H1 (cell line): Measurements from ENCODE around the gene MPV17L2. TPM values are rescaled to one million over a fixed set of nuclear protein-coding genes. Genes with fewer than 3 reads are reported as not detected.

Experiments
- CHD7 ChIP-seq: fragments of 300-600 bp; sonication (generic); IDR thresholded peaks from 2 replicates; pipeline ENCODE4 v1.7.1; 2012; ENCODE audit warnings: low read length, moderate library complexity, mild to moderate bottlenecking, inconsistent platforms; ENCODE audit not compliant: insufficient replicate concordance
- GABPA ChIP-seq: IDR thresholded peaks from 2 replicates; pipeline ENCODE4 v1.6.1; 2011; ENCODE audit warnings: mild to moderate bottlenecking, low read length, moderate library complexity, borderline replicate concordance; ENCODE audit not compliant: insufficient read depth
- GTF2F1 ChIP-seq: IDR thresholded peaks from 2 replicates; pipeline ENCODE4 v1.6.1; 2012; ENCODE audit warnings: low read depth, low read length, improper control_type of control experiment, borderline replicate concordance
- NANOG ChIP-seq: IDR thresholded peaks from 2 replicates; pipeline ENCODE4 v1.6.1; 2011; ENCODE audit warnings: low read length, low read depth, mild to moderate bottlenecking, inconsistent platforms; ENCODE audit not compliant: insufficient read depth, poor library complexity, severe bottlenecking
- POLR2A ChIP-seq, 2 experiments: IDR thresholded peaks; 1 replicate in 1 of 2; 2 replicates in 1 of 2; pipeline ENCODE4 v1.6.1; 2011; ENCODE audit warnings: low read depth in 2 of 2, low read length in 2 of 2, mild to moderate bottlenecking in 2 of 2; ENCODE audit errors: control extremely low read depth in 1 of 2
- polyA plus RNA-seq, 7 experiments: library from polyadenylated mRNA; depleted of rRNA in 3 of 7; stranded (reverse) in 5 of 7; unstranded in 2 of 7; fragments of >200 nt in 5 of 7; fragments of 200-250 nt in 2 of 7; gene quantifications; 1 replicate in 5 of 7; 2 replicates in 1 of 7; 4 replicates in 1 of 7; pipeline versions ENCODE4 v1.2.1 to v1.2.3, GENCODE V29; 2011 to 2013; ENCODE audit warnings: missing spikeins in 2 of 7, mixed read lengths in 2 of 7
- total RNA-seq: library from RNA; stranded (reverse); fragmentation: NEBNext Ultra II Directional; extraction: Animal tissue kit (Norgen Biotek cat#: 25700); gene quantifications from 2 replicates; pipeline ENCODE4 v1.2.1, GENCODE V29; 2021

The MPV17L2 gene
- total and polyA plus RNA-seq, 2 of the 8 experiments (the other 6 are each of a cell fraction or from before 2014, with no cell fraction given), result 24.2 to 82.6 TPM

- no peak for TF ChIP-seq CHD7
- TF ChIP-seq NANOG, result no peak
- TF ChIP-seq POLR2A (IDR thresholded peaks at IDR 0.05; ENCODE audit: control extremely low read depth in 1 of 2, low read depth in 2 of 2, low read length in 2 of 2), result no peak
- no peak for TF ChIP-seq GTF2F1
- no peak for TF ChIP-seq GABPA
Observed at GRCh38 chr19:18197941-18198340, 4.9 kb downstream of the MPV17L2 start (continued).
